GM12878 (cell line): ENCODE data around the gene LIX1. TPM values are rescaled to one million over a fixed set of nuclear protein-coding genes. Genes with fewer than 3 reads are reported as not detected.

Experiments
- ATAC-seq: fragments of 200-7000 bp; cut with Tn5 transposase; 3 replicates; pipeline ENCODE4 v1.9.1; 2020; ENCODE audit warnings: mild to moderate bottlenecking, moderate library complexity
- BruUV-seq: library from RNA; stranded (reverse); fragments of 400-500 nt; replicated peaks from 2 replicates; lab custom pipeline; 2021; lab: Mats Ljungman, UMichigan
- CTCF ChIA-PET: fragments of 300-600 bp; sonication (Branson Sonifier 250); formaldehyde crosslinking; extraction: SDS; loops from one replicate; lab custom pipeline; 2021; ENCODE audit warnings: inconsistent platforms; lab: Yijun Ruan, JAX
- POLR2A ChIA-PET: fragments of 350-600 bp; formaldehyde crosslinking; extraction: SDS; loops from one replicate; lab custom pipeline; 2021; ENCODE audit warnings: inconsistent platforms; lab: Charles Lee
- RAD21 ChIA-PET: fragments of 300-600 bp; sonication (Branson Sonifier 250); formaldehyde crosslinking; loops from one replicate; lab custom pipeline; 2023; ENCODE audit warnings: antibody characterized with exemption; ENCODE audit not compliant: unreplicated experiment; lab: Charles Lee
- SMC1A ChIA-PET: fragments of 300-600 bp; sonication (Branson Sonifier 250); formaldehyde crosslinking; loops from one replicate; lab custom pipeline; 2023; ENCODE audit not compliant: unreplicated experiment, uncharacterized antibody; lab: Charles Lee
- DNase-seq: peaks from one replicate; pipeline ENCODE4 v3.0.0-alpha.2; 2011; ENCODE audit warnings: low read depth, low spot score
- FAIRE-seq: peaks from 3 replicates; lab custom pipeline; 2011; peaks lifted over from hg19 to GRCh38; lab: Jason Lieb, UNC
- H2AFZ ChIP-seq: 2 replicates; pipeline ENCODE4 v1.6.0; 2011; ENCODE audit warnings: low read depth, low read length, control low read depth; ENCODE audit not compliant: control insufficient read depth
- H3K27ac ChIP-seq: 2 replicates; pipeline ENCODE4 v1.5.1; 2011; ENCODE audit warnings: control low read depth; ENCODE audit not compliant: control insufficient read depth, insufficient read depth
- H3K27me3 ChIP-seq, 2 experiments: replicated peaks in 1 of 2; 2 replicates each; pipeline versions ENCODE4 v1.6.0 to v1.6.1; 2011; ENCODE audit warnings: low read length in 1 of 2; ENCODE audit not compliant: control insufficient read depth in 2 of 2, insufficient read depth in 2 of 2
- H3K36me3 ChIP-seq, 2 experiments: 2 replicates each; pipeline ENCODE4 v1.5.1; 2011; ENCODE audit warnings: low read length in 1 of 2; ENCODE audit not compliant: control insufficient read depth in 2 of 2, insufficient read depth in 2 of 2
- H3K4me1 ChIP-seq: 2 replicates; pipeline ENCODE4 v1.6.1; 2011; ENCODE audit warnings: mild to moderate bottlenecking, low read length, moderate library complexity, mixed read lengths; ENCODE audit not compliant: control insufficient read depth, insufficient read depth
- H3K4me2 ChIP-seq: 2 replicates; pipeline ENCODE4 v1.6.0; 2011; ENCODE audit warnings: control low read depth; ENCODE audit not compliant: control insufficient read depth, insufficient read depth
- H3K4me3 ChIP-seq: fragments of 200-600 bp; sonication (generic); 2 replicates; pipeline ENCODE4 v1.5.1; 2016
- H3K79me2 ChIP-seq: 2 replicates; pipeline ENCODE4 v1.6.0; 2011; ENCODE audit warnings: low read length; ENCODE audit not compliant: control insufficient read depth, insufficient read depth
- H3K9ac ChIP-seq: 2 replicates; pipeline ENCODE4 v1.8.0; 2011; ENCODE audit warnings: low read length, control low read depth, mixed read lengths; ENCODE audit not compliant: control insufficient read depth, insufficient read depth
- H3K9me3 ChIP-seq: replicated peaks from 3 replicates; pipeline ENCODE4 v1.5.1; 2011; ENCODE audit warnings: mild to moderate bottlenecking, low read length; ENCODE audit not compliant: control insufficient read depth, insufficient read depth
- H4K20me1 ChIP-seq: 2 replicates; pipeline ENCODE4 v1.6.0; 2011; ENCODE audit not compliant: control insufficient read depth, insufficient read depth
- EED ChIP-seq: sonication (generic); IDR thresholded peaks from 2 replicates; pipeline ENCODE4 v1.6.1; 2016; ENCODE audit warnings: antibody characterized with exemption, low read depth
- HDAC6 ChIP-seq: fragments of 200-600 bp; sonication (generic); IDR thresholded peaks from one replicate; pipeline ENCODE4 v1.8.0; 2017; ENCODE audit warnings: antibody characterized with exemption; ENCODE audit not compliant: unreplicated experiment
- NR2C1 ChIP-seq: fragments of 450-650 bp; IDR thresholded peaks from 2 replicates; pipeline ENCODE4 v1.6.1; 2017; ENCODE audit warnings: antibody characterized with exemption, mild to moderate bottlenecking, moderate library complexity
- SMARCA5 ChIP-seq: fragments of 450-650 bp; IDR thresholded peaks from 2 replicates; pipeline ENCODE4 v1.6.1; 2017; ENCODE audit warnings: mild to moderate bottlenecking
- WGBS: methylation state at CpG from one replicate; pipeline ENCODE4 v1.1.6; 2016; ENCODE audit warnings: low lambda C conversion rate; ENCODE audit not compliant: insufficient replicate concordance, insufficient coverage; ENCODE audit errors: missing lambda C conversion rate; 5-methylcytosine and 5-hydroxymethylcytosine counted together
- in situ Hi-C: fragments of 300-500 bp; cut with MboI; formaldehyde crosslinking; loops from 9 replicates; pipeline ENCODE4 v1.14.3; 2018; ENCODE audit warnings: mixed read lengths
- intact Hi-C: fragments of 100-400 bp; cut with micrococcal nuclease; formaldehyde crosslinking; loops from one replicate; pipeline ENCODE4 v1.14.2; 2022; ENCODE audit not compliant: unreplicated experiment
- polyA plus RNA-seq, 11 experiments: library from polyadenylated mRNA; depleted of rRNA in 4 of 11; unstranded in 6 of 11; stranded (reverse) in 5 of 11; fragments of >200 nt; fragmentation: Nextera tagmentation in 4 of 11; fragmentation: Illumina TruSeq in 1 of 11; extraction: Ambion mirVana in 4 of 11; extraction: Trizol in 1 of 11; gene quantifications; 1 replicate in 1 of 11; 2 replicates in 10 of 11; pipeline versions ENCODE4 v1.2.1 to v1.2.3, GENCODE V29; 2011 to 2016; ENCODE audit warnings: inconsistent platforms in 2 of 11, missing spikeins in 2 of 11, low read depth in 1 of 11
- total RNA-seq, 4 experiments: library from RNA; depleted of rRNA in 3 of 4; stranded (reverse); fragments of >200 nt in 3 of 4; fragmentation: Illumina TruSeq in 1 of 4; extraction: Trizol in 1 of 4; gene quantifications; 2 replicates each; pipeline versions ENCODE4 v1.2.1 to v1.2.3, GENCODE V29; 2013 to 2021
- TF ChIP-seq, protein P1 (sequence below): fragments of 450-650 bp; IDR thresholded peaks from 2 replicates; pipeline ENCODE4 v1.6.1; 2018; ENCODE audit warnings: borderline replicate concordance, mild to moderate bottlenecking; ENCODE audit not compliant: partially characterized antibody
- TF ChIP-seq, protein P2 (sequence below): IDR thresholded peaks from 2 replicates; pipeline ENCODE4 v1.6.1; 2011; ENCODE audit warnings: mild to moderate bottlenecking, low read depth, low read length, moderate library complexity; ENCODE audit not compliant: insufficient replicate concordance

The LIX1 gene
- total and polyA plus RNA-seq, 10 of the 15 experiments (the other 5 are each of a cell fraction or from before 2014, with no cell fraction given), result 0.02 to 0.07 (median 0.04) TPM; not detected in 5

DNA sequence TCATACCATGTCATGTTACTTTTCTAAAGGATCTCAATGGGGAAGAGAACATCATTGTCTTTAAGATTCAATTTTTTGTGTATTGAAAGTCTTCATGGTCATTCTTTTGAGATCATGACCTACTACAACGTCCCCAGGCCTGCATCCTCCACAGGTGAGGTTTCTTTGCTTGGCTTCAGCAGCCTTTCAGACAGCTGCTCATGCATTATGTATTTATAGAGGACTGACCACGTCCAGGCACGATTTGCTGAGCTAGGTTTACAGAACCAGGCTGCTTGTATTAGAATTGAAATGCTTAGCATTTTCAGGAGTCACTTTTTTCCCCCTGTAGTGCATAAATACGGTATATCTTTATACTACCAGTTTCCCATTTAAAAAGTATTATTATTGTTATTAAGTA, 70.4 kb downstream of the LIX1 start:
- in situ Hi-C loops (no loop called here), intact Hi-C loops (no loop called here)
- no peak for FAIRE-seq
- WGBS, result 41% methylated on average over 4 of the region's 4 CpGs
- RAD21 ChIA-PET, result interaction anchor here (0.6 kb wide), 1 partner anchor 22 kb away, joined by 3 read pairs; no protein-coding TSS in a partner anchor
- CTCF ChIA-PET, result interaction anchor here (1.2 kb wide), 1 partner anchor 71 kb away, joined by 3 read pairs; the partner anchor contains the start of gene LIX1
- H3K4me2 ChIP-seq, result no peak overlapping the region
- BruUV-seq, result no TSS peak
- no peak overlapping the region for H3K4me3 ChIP-seq
- POLR2A ChIA-PET, result no interaction called here
- no peak for DNase-seq
- no peaks in the 10 kb centered on the region for H3K4me1 ChIP-seq
- ATAC-seq, result no peak
- H2AFZ ChIP-seq, result no peak overlapping the region
- H3K9ac ChIP-seq, result no peak overlapping the region
- H3K9me3 ChIP-seq, result no peaks in the 10 kb centered on the region
- no peak overlapping the region for H3K27ac ChIP-seq
- H3K36me3 ChIP-seq, result no peaks in the 10 kb centered on the region
- no peaks in the 10 kb centered on the region for H3K79me2 ChIP-seq
- SMC1A ChIA-PET, result no interaction called here
- H4K20me1 ChIP-seq, result no peaks in the 10 kb centered on the region
- no peaks in the 10 kb centered on the region for H3K27me3 ChIP-seq
- TF ChIP-seq HDAC6 (no peak), NR2C1 (no peak), SMARCA5 (no peak), EED (no peak)
- TF ChIP-seq, protein P1, sequence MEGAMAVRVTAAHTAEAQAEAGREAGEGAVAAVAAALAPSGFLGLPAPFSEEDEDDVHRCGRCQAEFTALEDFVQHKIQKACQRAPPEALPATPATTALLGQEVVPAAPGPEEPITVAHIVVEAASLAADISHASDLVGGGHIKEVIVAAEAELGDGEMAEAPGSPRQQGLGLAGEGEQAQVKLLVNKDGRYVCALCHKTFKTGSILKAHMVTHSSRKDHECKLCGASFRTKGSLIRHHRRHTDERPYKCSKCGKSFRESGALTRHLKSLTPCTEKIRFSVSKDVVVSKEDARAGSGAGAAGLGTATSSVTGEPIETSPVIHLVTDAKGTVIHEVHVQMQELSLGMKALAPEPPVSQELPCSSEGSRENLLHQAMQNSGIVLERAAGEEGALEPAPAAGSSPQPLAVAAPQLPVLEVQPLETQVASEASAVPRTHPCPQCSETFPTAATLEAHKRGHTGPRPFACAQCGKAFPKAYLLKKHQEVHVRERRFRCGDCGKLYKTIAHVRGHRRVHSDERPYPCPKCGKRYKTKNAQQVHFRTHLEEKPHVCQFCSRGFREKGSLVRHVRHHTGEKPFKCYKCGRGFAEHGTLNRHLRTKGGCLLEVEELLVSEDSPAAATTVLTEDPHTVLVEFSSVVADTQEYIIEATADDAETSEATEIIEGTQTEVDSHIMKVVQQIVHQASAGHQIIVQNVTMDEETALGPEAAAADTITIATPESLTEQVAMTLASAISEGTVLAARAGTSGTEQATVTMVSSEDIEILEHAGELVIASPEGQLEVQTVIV, result no peak
- TF ChIP-seq, protein P2, sequence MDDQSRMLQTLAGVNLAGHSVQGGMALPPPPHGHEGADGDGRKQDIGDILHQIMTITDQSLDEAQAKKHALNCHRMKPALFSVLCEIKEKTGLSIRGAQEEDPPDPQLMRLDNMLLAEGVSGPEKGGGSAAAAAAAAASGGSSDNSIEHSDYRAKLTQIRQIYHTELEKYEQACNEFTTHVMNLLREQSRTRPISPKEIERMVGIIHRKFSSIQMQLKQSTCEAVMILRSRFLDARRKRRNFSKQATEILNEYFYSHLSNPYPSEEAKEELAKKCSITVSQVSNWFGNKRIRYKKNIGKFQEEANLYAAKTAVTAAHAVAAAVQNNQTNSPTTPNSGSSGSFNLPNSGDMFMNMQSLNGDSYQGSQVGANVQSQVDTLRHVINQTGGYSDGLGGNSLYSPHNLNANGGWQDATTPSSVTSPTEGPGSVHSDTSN, result no peak
- TF ChIP-seq, all 136 proteins: peak for 0
